HG03439 (cell line): ENCODE measurements around the gene LANCL2.
"Not testable (repeated sequence)": the region's sequence is repeated elsewhere in the genome, so short reads cannot be mapped to it uniquely, and the experiment has no call there.

ENCODE experiments used
- ATAC-seq: cut with Tn5 transposase; IDR thresholded peaks from one replicate; pipeline ENCODE4 v1.9.1; 2021; ENCODE audit warnings: mild to moderate bottlenecking, moderate library complexity; ENCODE audit not compliant: unreplicated experiment

LANCL2 gene

GRCh38 chr7:55400191-55400590 is 35.1 kb downstream of the LANCL2 start:
- no peak for ATAC-seq

GRCh38 chr7:55402506-55402905 is 37.4 kb downstream of the LANCL2 start:
- ATAC-seq, result not testable (repeated sequence)

GRCh38 chr7:55405856-55406541 is 40.9 kb downstream of the LANCL2 start:
- no peak for ATAC-seq

- ATAC-seq, result no peak
Observed at GRCh38 chr7:55409482-55410225, 44.5 kb downstream of the LANCL2 start.

GRCh38 chr7:55410667-55411239 is 45.6 kb downstream of the LANCL2 start:
- no peak for ATAC-seq

GRCh38 chr7:55411844-55412243 is 46.7 kb downstream of the LANCL2 start:
- no peak for ATAC-seq

- no peak for ATAC-seq
Observed at GRCh38 chr7:55413442-55413841, 48.3 kb downstream of the LANCL2 start.

- peak; percentile 76 for ATAC-seq
Observed at GRCh38 chr7:55415173-55415778, 50.1 kb downstream of the LANCL2 start.

- ATAC-seq, result not testable (repeated sequence)
Observed at GRCh38 chr7:55417456-55417855, 52.3 kb downstream of the LANCL2 start.

- ATAC-seq, result no peak
Observed at GRCh38 chr7:55420530-55420929, 55.4 kb downstream of the LANCL2 start.

GRCh38 chr7:55423277-55423711 is 58.2 kb downstream of the LANCL2 start:
- no peak for ATAC-seq

GRCh38 chr7:55423891-55424290 is 58.8 kb downstream of the LANCL2 start:
- ATAC-seq, result no peak

GRCh38 chr7:55425141-55425752 is 60.1 kb downstream of the LANCL2 start:
- ATAC-seq, result no peak

GRCh38 chr7:55426676-55427075 is 61.5 kb downstream of the LANCL2 start:
- ATAC-seq, result no peak

- ATAC-seq, result no peak
Observed at GRCh38 chr7:55427342-55427741, 62.2 kb downstream of the LANCL2 start.

- ATAC-seq, result no peak
Observed at GRCh38 chr7:55427800-55428199, 62.7 kb downstream of the LANCL2 start.

- ATAC-seq, result no peak
Observed at GRCh38 chr7:55429835-55430499, 64.8 kb downstream of the LANCL2 start.

- ATAC-seq, result no peak
Observed at GRCh38 chr7:55431898-55432297, 66.8 kb downstream of the LANCL2 start.

- no peak for ATAC-seq
Observed at GRCh38 chr7:55432506-55432905, 67.4 kb downstream of the LANCL2 start.

GRCh38 chr7:55432939-55433784 is 68.0 kb downstream of the LANCL2 start:
- ATAC-seq, result peak; percentile 63
